Kidney glomerular epithelial cell (primary cell): ENCODE measurements around the gene GHRH.

Experiments used
- DNase-seq: peaks from one replicate; lab custom pipeline; 2025; lab: John Stamatoyannopoulos, UW

GHRH gene

GRCh38 chr20:37236462-37236861, 25.2 kb downstream of the GHRH start:
- no peak for DNase-seq

DNA sequence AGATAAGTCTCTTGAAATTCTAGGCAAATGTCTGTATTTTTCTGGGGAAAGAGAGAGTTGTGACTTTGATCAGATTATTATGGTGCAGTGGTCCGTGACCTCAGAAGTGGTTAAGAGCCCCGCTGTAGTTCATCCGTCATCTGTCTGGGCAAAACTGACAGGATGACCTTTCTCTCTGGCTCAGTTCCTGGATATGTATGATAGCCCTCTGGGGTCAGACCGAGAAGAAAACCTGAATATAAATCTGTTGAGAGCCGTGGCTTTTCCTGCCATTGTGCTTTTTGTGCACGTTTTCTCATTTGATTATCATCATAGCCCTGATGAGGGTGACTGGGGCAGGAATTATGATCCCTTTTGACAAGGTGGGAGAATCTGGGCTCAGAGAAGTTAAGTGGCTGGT, 26.5 kb downstream of the GHRH start:
- no peak for DNase-seq

DNA sequence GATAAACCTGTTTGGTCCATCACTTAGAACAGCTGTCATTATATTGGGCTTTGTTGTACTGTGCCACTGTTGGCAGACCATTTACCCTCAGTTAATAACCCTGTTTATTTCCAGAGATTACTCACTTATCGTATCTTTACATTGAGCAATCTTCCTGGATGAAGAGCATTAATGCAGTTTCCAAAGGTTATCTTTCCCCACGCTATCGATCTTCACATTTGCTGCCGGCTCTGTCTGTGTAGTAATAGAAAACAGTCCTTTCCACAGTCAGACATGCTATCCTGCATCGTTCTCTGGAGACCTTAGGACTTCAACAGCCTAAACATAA, 27.4 kb downstream of the GHRH start:
- DNase-seq: no peak

- DNase-seq: no peak
These were observed 27.9 kb downstream of the GHRH start for GRCh38 chr20:37233548-37234253.

DNA sequence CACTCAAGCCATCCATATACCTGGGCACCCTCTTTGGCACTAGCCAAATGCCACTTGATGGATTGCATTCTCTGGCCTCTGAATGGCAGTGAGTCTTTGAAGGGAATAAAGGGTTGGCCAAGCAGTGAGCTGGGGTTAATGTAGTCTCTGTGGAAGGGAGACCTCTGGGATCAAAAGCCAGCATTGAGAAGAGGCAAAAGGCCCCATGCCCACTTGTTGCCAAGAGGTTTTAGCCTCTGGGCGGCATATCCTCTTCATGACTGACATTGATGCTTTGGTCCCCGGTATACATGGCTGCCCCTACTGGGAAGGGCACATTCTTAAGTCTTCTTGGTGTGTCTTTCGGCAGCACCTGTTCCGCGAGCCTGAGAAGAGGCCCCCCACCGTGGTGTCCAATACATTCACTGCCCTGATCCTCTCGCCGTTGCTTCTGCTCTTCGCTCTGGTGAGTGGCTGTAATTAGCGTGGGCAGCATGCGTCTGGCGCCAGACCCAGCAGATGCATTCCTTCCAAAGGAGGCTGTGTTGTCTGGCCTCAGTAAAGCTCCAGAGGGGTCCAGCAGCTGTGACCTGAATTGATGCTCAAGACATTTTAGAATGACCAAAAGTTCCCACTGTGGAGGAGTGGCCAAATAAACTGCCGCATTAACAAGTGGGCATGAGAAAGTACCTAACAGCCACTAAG, 29.5 kb downstream of the GHRH start:
- no peak for DNase-seq

- no peak for DNase-seq
These were observed 31.4 kb downstream of the GHRH start for GRCh38 chr20:37230200-37230599.

DNA sequence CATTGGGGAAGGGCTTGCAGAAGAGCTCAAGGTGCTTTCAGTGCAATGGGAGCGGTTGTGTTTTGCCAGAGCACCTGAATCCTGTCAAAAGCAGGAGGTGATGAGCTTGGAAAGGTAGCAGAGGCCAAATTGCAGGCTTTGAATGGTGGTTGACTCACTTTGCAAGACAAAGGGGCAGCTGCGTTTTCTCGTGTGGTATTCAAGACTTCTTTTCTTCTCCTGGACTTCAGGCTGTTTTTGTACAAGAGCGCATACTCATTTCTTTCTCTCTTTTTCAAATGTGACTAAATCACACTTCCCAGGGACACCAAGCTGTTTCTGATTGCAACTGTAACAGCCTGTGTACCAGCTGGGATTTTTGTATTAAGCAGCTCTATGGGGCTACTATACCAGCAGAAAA, 32.3 kb downstream of the GHRH start:
- no peak for DNase-seq

GRCh38 chr20:37228656-37229055, 33.0 kb downstream of the GHRH start:
- DNase-seq: no peak

GRCh38 chr20:37228082-37228481, 33.5 kb downstream of the GHRH start:
- DNase-seq: no peak

DNA sequence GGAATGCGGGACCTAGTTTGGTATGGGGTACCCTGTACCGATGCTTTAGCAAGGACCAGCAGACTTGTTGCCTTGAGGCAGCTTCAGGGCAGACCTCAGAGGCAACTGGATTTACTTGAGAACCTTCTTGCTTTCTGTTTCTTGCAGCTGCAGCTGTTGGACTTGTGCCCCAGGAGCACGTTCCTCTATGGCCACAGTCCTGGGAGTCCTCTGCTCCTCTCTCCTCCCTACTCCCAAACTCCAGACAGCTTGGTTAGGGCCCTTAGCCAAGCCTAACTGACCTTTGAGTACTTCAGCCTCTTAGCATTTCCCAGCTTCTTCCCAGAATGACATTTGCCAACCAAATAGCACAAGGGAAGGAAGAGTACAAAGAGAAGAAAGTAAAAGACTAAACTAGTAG, 34.7 kb downstream of the GHRH start:
- DNase-seq: no peak

DNA sequence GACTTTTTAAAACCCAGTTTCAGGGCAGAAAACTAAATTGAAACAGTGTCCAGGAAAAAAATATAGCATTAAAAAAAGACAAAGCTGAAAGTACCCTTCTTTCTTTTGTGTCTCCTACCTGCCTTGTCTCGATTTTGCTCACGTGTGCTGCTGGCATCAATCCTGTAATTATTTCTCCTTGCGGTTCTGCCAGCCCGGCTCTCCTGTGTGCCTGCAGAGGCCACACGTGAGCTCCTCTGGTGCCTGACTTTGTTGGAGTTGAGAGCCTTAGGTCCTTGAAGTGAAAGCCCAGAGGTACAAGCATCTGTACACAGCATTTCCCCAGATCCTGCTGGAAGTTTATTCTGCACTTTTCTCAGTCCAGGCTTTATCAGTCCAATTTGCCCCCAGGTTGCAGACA, 36.5 kb downstream of the GHRH start:
- no peak for DNase-seq

- peak; percentile 68 for DNase-seq
These were observed 38.6 kb downstream of the GHRH start for GRCh38 chr20:37223053-37223452.

GRCh38 chr20:37222086-37222485, 39.5 kb downstream of the GHRH start:
- DNase-seq: no peak

GRCh38 chr20:37220731-37221130, 40.9 kb downstream of the GHRH start:
- no peak for DNase-seq

DNA sequence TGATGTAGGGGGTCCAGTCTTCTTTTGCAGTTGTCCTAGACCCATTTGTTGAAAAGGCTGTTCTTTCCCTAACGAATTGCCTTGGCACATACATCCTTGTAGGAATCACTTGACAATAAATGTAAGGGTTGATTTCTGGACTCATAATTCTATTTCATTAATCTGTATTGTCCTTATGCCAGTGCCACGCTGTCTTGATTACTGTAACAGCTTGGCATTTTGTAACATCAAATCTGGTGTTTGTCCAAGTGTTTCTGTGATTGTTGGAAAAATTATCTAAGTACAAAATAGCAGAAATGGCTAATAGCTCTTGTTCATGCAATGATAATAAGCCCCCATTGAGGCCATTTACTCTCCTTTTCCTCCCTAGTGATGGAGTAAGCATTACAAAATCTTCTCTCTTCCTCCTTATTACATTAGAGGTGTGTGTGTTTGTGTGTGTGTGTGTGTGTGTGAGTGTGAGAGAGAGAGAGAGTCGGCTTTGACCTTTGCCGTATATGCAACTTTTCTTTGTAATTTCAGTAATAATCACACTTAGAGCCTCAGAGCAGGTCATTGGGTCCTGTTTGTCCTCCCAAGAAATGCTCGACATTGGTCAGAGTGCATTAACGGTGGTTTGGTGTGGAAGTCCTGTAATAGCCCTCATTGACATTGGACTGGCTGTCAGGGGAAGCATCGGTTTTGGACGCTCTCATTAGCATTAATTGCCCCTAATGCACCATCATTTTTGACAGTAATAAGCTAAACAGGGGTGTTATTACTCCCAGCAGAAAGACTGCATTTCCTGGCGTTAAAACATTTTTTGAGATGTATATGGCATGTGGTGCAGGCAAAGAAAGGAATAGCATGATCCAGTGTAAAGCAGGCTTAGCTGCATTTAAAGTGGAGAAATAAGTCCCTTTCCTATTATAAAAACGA, 41.6 kb downstream of the GHRH start:
- no peak for DNase-seq

DNA sequence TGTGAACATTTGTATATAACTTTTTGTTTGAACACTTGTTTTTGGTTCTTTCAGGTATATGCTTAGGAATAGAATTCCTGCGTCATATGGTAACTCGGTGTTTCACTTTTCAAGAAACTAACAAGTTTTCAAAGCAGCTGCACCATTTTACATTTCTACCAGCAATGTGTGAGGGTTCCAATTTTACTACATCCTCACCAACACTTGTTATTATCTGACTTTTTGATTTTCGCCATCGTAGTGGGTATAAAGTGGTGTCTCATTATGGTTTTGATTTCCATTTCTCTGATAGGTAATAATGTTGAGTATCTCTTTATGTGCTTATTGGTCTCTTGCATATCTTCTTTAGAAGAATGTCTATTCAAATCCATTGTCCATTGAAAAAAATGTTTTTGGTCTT, 42.6 kb downstream of the GHRH start:
- no peak for DNase-seq

DNA sequence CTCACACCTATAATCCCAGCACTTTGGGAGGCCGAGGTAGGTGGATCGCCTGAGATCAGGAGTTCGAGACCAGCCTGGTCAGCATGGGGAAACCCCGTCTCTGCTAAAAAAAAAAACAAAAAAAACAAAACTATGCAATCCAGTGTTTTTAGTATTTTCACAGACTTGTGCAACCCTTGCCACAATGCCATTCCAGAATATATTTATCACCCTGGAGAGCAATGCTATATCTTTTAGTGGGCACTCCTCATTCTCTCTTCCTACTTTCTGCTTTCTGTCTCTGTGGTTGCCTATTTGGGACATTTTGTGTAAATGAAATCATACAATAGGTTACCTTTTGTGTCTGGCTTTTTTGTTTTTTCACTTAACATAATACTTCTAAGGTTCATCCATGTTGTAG, 43.2 kb downstream of the GHRH start:
- DNase-seq: no peak

DNA sequence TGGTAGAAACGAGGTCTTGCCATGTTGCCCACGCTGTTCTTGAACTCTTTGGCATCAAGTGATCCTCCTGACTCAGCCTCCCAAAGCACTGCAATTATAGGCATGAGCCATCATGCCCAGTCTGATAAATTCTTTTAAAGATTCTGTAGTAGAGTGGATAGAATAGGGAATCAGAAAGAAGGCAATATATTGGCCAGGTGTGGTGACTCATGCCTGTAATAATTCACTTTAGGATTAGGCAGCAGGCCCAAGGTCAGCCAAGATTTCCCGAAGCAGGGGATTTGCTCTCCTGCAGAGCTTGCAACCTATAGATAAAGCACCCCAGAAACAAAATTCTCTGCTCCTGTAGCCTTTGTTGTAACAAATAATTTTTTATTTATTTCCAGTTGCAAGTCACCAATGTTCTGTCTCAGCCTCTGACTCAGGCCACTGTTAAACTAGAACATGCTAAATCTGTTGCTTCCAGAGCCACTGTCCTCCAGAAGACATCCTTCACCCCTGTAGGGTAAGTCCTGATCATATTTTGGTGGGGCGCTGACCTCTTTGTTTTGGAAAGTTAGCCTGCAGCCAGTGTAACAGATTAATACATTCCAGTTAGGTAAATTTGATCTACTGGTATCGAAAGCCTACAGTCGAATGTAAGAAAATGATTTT, 51.8 kb downstream of the GHRH start:
- DNase-seq: no peak

DNA sequence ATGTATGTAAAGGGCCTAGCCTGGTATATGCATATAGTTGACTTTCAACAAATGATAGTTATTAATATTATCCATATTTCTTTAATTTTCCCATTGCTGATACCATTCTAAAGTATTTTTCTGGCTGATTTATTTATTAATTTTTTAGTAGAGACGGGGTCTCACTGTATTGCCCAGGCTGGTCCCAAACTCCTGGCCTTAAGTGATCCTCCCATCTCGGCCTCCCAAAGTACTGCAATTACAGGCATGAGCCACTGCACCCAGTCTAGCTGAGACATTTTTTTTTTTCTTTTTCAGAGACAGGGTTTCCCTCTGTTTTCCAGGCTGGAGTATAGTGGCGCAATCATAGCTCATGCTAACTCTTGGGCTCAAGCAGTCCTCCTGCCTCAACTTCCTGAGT, 52.4 kb downstream of the GHRH start:
- DNase-seq: no peak

DNA sequence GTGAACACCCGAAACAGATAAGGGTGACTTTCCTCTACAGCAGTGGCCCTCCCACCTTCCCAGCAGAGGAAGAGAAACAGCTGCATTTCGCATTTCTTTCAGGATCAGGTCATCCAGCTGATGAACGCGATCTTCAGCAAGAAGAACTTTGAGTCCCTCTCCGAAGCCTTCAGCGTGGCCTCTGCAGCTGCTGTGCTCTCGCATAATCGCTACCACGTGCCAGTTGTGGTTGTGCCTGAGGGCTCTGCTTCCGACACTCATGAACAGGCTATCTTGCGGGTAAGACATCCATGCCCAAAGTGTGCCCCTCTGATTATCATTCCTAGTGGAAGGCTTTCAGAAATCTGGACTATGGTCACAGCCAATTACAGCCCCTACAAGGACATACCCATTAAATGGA, 54.4 kb downstream of the GHRH start:
- no peak for DNase-seq

GRCh38 chr20:37205794-37206193, 55.8 kb downstream of the GHRH start:
- DNase-seq: no peak

GRCh38 chr20:37205130-37205529, 56.5 kb downstream of the GHRH start:
- DNase-seq: no peak

DNA sequence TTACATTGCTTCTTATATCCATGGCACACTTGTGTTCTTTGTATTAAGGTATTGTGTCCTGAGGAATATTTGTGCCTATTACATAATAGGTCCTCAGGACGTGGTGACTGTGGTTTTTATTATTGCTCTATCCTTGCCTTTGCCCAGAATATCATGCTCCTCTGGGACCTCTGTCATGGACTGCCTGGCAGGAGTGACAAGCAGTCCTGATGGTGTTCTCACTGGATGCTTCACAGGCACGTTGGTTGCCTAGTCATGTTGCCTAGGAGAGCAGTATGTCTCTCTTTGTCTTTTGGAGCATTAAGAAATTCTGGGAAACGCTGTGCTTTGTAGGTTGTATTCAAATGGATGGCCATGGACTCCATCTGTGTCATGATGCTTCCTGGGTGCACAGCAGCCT, 57.6 kb downstream of the GHRH start:
- no peak for DNase-seq
